ENCODE results near the gene C1QA.

C1QA gene

GRCh38 chr1:22594396-22594795, 42.0 kb upstream of the C1QA start:
- H3K4me3 ChIP-seq (ENCODE audit: low read depth, low read length) = no peak overlapping the region
- TF ChIP-seq MYC (IDR thresholded peaks at IDR 0.05; ENCODE audit: low read depth, low read length) = no peak
- no peak for TF ChIP-seq POLR2A (IDR thresholded peaks at IDR 0.05; ENCODE audit: extremely low read depth, insufficient read length)
- no peak for TF ChIP-seq MAX (IDR thresholded peaks at IDR 0.05; ENCODE audit: low read depth, low read length)
- no peak for TF ChIP-seq CTCF (IDR thresholded peaks at IDR 0.05; ENCODE audit: low read depth, low read length)
- no peak for DNase-seq (ENCODE audit: low read depth)

- H3K4me3 ChIP-seq (ENCODE audit: low read depth, low read length) = no peak overlapping the region
- no peak for DNase-seq (ENCODE audit: low read depth)
- TF ChIP-seq MAX (IDR thresholded peaks at IDR 0.05; ENCODE audit: low read depth, low read length) (no peak), POLR2A (IDR thresholded peaks at IDR 0.05; ENCODE audit: extremely low read depth, insufficient read length) (no peak), MYC (IDR thresholded peaks at IDR 0.05; ENCODE audit: low read depth, low read length) (no peak), CTCF (IDR thresholded peaks at IDR 0.05; ENCODE audit: low read depth, low read length) (no peak)
Measured at GRCh38 chr1:22595108-22595507, 41.3 kb upstream of the C1QA start.

GRCh38 chr1:22597301-22597965, 39.0 kb upstream of the C1QA start:
- no peak overlapping the region for H3K4me3 ChIP-seq (ENCODE audit: low read depth, low read length)
- no peak for DNase-seq (ENCODE audit: low read depth)
- TF ChIP-seq CTCF (IDR thresholded peaks at IDR 0.05; ENCODE audit: low read depth, low read length) (no peak), POLR2A (IDR thresholded peaks at IDR 0.05; ENCODE audit: extremely low read depth, insufficient read length) (no peak), MAX (IDR thresholded peaks at IDR 0.05; ENCODE audit: low read depth, low read length) (no peak), MYC (IDR thresholded peaks at IDR 0.05; ENCODE audit: low read depth, low read length) (no peak)

DNA sequence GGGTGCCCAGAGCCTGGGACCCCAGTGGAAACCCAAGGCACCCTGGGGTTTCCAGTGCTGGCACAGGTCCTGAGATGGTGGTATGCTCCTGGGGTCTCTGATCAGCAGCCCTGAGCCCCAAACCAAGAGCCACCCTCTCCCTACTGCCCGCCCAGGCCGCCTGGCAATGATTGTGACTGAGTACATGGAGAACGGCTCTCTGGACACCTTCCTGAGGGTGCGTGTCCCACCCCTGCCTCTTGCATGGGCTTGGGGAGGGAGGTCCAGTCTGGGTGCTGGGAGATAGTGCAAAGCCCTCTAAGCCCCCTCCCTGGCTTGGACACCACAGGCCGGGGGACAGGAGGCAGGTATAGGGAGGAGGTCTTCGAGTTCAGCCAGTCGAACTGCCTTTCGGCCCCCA, 38.4 kb upstream of the C1QA start:
- H3K4me3 ChIP-seq (ENCODE audit: low read depth, low read length) = no peak overlapping the region
- DNase-seq (ENCODE audit: low read depth) = no peak
- no peak for TF ChIP-seq MYC (IDR thresholded peaks at IDR 0.05; ENCODE audit: low read depth, low read length)
- TF ChIP-seq CTCF (IDR thresholded peaks at IDR 0.05; ENCODE audit: low read depth, low read length) = no peak
- no peak for TF ChIP-seq MAX (IDR thresholded peaks at IDR 0.05; ENCODE audit: low read depth, low read length)
- no peak for TF ChIP-seq POLR2A (IDR thresholded peaks at IDR 0.05; ENCODE audit: extremely low read depth, insufficient read length)

DNA sequence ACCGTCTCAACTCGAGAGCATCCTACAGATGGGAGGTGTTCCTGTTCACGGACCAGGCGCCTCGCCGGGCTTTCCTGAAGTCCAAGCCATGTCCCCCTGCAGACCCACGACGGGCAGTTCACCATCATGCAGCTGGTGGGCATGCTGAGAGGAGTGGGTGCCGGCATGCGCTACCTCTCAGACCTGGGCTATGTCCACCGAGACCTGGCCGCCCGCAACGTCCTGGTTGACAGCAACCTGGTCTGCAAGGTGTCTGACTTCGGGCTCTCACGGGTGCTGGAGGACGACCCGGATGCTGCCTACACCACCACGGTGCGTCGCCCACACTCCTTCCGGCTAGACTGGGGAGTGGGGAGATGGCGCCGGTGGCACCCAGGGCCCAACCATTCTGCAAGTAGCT, 37.7 kb upstream of the C1QA start:
- no peak overlapping the region for H3K4me3 ChIP-seq (ENCODE audit: low read depth, low read length)

More for the DNA sequence above, 37.7 kb upstream of the C1QA start:
- no peak for DNase-seq (ENCODE audit: low read depth)
- TF ChIP-seq MYC (IDR thresholded peaks at IDR 0.05; ENCODE audit: low read depth, low read length) (no peak), CTCF (IDR thresholded peaks at IDR 0.05; ENCODE audit: low read depth, low read length) (no peak), POLR2A (IDR thresholded peaks at IDR 0.05; ENCODE audit: extremely low read depth, insufficient read length) (no peak), MAX (IDR thresholded peaks at IDR 0.05; ENCODE audit: low read depth, low read length) (no peak)

All from NB4 (cell line).